MG63 (cell line): Measurements from ENCODE around the gene CD40. TPM values are rescaled to one million over a fixed set of nuclear protein-coding genes. Genes with fewer than 3 reads are reported as not detected.
A peak's percentile ranks its signal among the peaks of the same experiment; 100 is the strongest.
"Not testable (repeated sequence)": the region's sequence is repeated elsewhere in the genome, so short reads cannot be mapped to it uniquely, and the experiment has no call there.

ENCODE experiments used
- DNase-seq: peaks from one replicate; pipeline ENCODE4 v3.0.0-alpha.2; 2020
- H3K27me3 ChIP-seq: fragments of 250-450 bp; sonication (Bioruptor Pico); 2 replicates; pipeline ENCODE4 v1.5.1; 2020; ENCODE audit warnings: mild to moderate bottlenecking, moderate library complexity
- H3K36me3 ChIP-seq: fragments of 250-450 bp; sonication (Bioruptor Pico); 2 replicates; pipeline ENCODE4 v1.5.1; 2020; ENCODE audit warnings: mild to moderate bottlenecking, moderate library complexity
- H3K4me3 ChIP-seq: fragments of 250-450 bp; sonication (Bioruptor Pico); 2 replicates; pipeline ENCODE4 v1.5.1; 2020; ENCODE audit warnings: mild to moderate bottlenecking, moderate library complexity
- H3K9me3 ChIP-seq: fragments of 250-450 bp; sonication (Bioruptor Pico); 2 replicates; pipeline ENCODE4 v1.5.1; 2020; ENCODE audit warnings: mild to moderate bottlenecking, moderate library complexity
- total RNA-seq: library from RNA; depleted of rRNA; stranded (reverse); fragments of >200 nt; shearing (Covaris generic); gene quantifications from 2 replicates; pipeline ENCODE4 v1.2.3, GENCODE V29; 2014; ENCODE audit warnings: low replicate concordance

CD40 gene
- total RNA-seq, 1 experiment from 2014 or later = not detected

DNA sequence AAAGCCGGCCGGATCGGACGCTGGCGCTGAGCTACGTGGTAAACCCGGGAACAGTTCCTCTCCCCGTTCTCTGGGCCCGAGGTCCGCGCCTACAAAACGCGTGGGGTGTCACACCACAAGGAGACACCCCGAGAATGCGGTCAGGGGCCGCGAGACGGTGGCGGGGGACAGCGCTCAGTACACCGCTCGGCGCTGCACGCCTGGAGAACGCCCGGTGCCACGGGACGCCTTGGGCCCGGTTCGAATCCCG lies 29.0 kb upstream of the CD40 start:
- H3K4me3 ChIP-seq = peak overlapping the region; percentile 96
- no peaks in the 10 kb centered on the region for H3K27me3 ChIP-seq
- no peaks in the 10 kb centered on the region for H3K9me3 ChIP-seq
- DNase-seq = no peak
- H3K36me3 ChIP-seq = peaks cover 6% of the 10 kb centered on the region; the same call in 1 of the 2 replicates

GRCh38 chr20:46089417-46090388 lies 28.4 kb upstream of the CD40 start, which contains the start of gene NCOA5:
TSS of gene NCOA5 (minus strand) at chr20:46089962. CDS start at chr20:46079424, 10,538 bp downstream.
- peak; percentile 99 for DNase-seq
- Histone ChIP-seq H3K9me3 (no peaks in the 10 kb centered on the region), H3K4me3 (peak within 1 kb of the TSS; percentile 96), H3K27me3 (no peaks in the 10 kb centered on the region), H3K36me3 (peaks cover 6% of the 10 kb centered on the region; the same call in 1 of the 2 replicates)

GRCh38 chr20:46091622-46092535 lies 26.2 kb upstream of the CD40 start:
- H3K36me3 ChIP-seq, DNase-seq, H3K4me3 ChIP-seq, H3K27me3 ChIP-seq, H3K9me3 ChIP-seq: not testable (repeated sequence)

GRCh38 chr20:46093531-46093930 lies 24.6 kb upstream of the CD40 start:
- H3K4me3 ChIP-seq = no peak overlapping the region
- no peak for DNase-seq
- no peaks in the 10 kb centered on the region for H3K9me3 ChIP-seq
- peaks cover 8% of the 10 kb centered on the region for H3K27me3 ChIP-seq
- peaks cover 2% of the 10 kb centered on the region; the same call in 1 of the 2 replicates for H3K36me3 ChIP-seq

GRCh38 chr20:46099491-46100287 lies 18.4 kb upstream of the CD40 start:
- Histone ChIP-seq H3K9me3 (peaks cover 10% of the 10 kb centered on the region), H3K4me3 (no peak overlapping the region), H3K27me3 (peaks cover 45% of the 10 kb centered on the region), H3K36me3 (no peaks in the 10 kb centered on the region)
- DNase-seq = no peak

DNA sequence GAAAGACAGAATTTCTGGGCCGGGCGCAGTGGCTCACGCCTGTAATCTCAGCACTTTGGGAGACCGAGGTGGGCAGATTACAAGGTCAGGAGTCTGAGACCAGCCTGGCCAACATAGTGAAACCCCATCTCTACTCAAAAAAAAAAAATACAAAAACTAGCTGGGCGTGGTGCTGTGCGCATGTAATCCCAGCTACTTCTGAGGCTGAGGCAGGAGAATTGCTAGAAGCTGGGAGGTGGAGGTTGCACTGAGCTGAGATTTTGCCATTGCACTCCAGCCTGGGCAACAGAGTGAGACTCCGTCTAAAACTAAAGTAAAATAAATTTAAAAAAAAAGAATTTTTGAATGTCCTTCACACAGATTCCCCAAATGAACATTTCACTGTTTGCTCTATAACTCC lies 17.7 kb upstream of the CD40 start:
- H3K36me3 ChIP-seq, H3K9me3 ChIP-seq, DNase-seq, H3K4me3 ChIP-seq: not testable (repeated sequence)
- peaks cover 46% of the 10 kb centered on the region for H3K27me3 ChIP-seq

- Histone ChIP-seq H3K4me3 (no peak overlapping the region), H3K36me3 (no peaks in the 10 kb centered on the region), H3K27me3 (peaks cover 45% of the 10 kb centered on the region), H3K9me3 (peaks cover 10% of the 10 kb centered on the region)
- no peak for DNase-seq
Measured at GRCh38 chr20:46100988-46101387, 17.1 kb upstream of the CD40 start.

DNA sequence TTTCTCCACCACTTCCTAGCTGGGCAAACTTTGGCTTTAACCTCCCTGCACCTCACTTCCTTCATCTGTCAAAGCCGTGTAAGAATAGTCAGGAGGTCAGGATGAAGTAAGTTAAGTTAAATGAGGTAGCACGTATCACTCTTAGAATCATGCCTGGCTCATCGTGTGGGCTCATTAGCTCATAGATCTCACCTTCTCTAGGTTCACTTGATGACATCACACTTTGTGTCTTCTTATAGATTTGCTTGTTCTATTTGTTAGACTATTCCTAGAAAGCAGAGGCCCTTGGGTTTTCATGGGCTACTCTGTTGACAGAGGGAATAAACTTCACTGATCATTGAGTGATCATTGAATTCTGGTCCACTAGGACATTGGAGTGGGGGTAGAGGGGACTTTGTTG lies 16.2 kb upstream of the CD40 start:
- Histone ChIP-seq H3K9me3 (peaks cover 10% of the 10 kb centered on the region), H3K36me3 (no peaks in the 10 kb centered on the region), H3K27me3 (peaks cover 52% of the 10 kb centered on the region), H3K4me3 (no peak overlapping the region)
- DNase-seq = no peak

- Histone ChIP-seq H3K27me3 (peaks cover 58% of the 10 kb centered on the region), H3K36me3 (no peaks in the 10 kb centered on the region), H3K9me3 (peaks cover 10% of the 10 kb centered on the region), H3K4me3 (no peak overlapping the region)
- no peak for DNase-seq
Measured at GRCh38 chr20:46102940-46103339, 15.2 kb upstream of the CD40 start.

GRCh38 chr20:46104262-46104661 lies 13.9 kb upstream of the CD40 start:
- DNase-seq = no peak
- H3K36me3 ChIP-seq = no peaks in the 10 kb centered on the region
- no peak overlapping the region for H3K4me3 ChIP-seq
- H3K27me3 ChIP-seq = peaks cover 64% of the 10 kb centered on the region
- peaks cover 10% of the 10 kb centered on the region for H3K9me3 ChIP-seq

DNA sequence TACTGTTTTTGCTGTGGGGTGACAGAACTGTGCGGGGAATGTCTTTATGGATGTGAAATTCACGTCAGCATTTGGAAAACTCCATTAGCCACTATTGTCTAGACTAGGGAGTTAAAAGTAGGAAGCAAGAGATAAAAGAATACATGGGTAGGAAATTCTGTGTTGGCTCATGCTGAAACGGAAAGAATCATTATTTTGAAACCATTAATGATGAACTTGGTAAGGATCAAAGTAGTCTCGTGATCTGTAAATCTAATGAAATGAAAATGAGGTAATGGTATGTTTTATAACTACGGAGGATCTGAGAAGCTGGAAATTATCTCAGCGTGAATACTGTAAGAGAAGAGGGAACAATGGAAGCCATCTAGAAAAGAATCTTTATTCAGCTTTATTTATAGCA lies 11.1 kb upstream of the CD40 start:
- no peak for DNase-seq

GRCh38 chr20:46108435-46108841 lies 9.7 kb upstream of the CD40 start:
- H3K36me3 ChIP-seq = no peaks in the 10 kb centered on the region
- no peak for DNase-seq
- peaks cover 4% of the 10 kb centered on the region; the same call in 1 of the 2 replicates for H3K9me3 ChIP-seq
- peaks cover 49% of the 10 kb centered on the region for H3K27me3 ChIP-seq
- no peak overlapping the region for H3K4me3 ChIP-seq

More for the DNA sequence above, 11.1 kb upstream of the CD40 start:
- Histone ChIP-seq H3K9me3 (peaks cover 10% of the 10 kb centered on the region), H3K27me3 (peaks cover 60% of the 10 kb centered on the region), H3K36me3 (no peaks in the 10 kb centered on the region), H3K4me3 (no peak overlapping the region)

- H3K36me3 ChIP-seq = no peaks in the 10 kb centered on the region
- peaks cover 48% of the 10 kb centered on the region for H3K27me3 ChIP-seq
- peaks cover 4% of the 10 kb centered on the region; the same call in 1 of the 2 replicates for H3K9me3 ChIP-seq
- H3K4me3 ChIP-seq = no peak overlapping the region
- no peak for DNase-seq
Measured at GRCh38 chr20:46108976-46109375, 9.1 kb upstream of the CD40 start.

GRCh38 chr20:46111028-46111835 lies 6.9 kb upstream of the CD40 start:
- H3K27me3 ChIP-seq = peaks cover 37% of the 10 kb centered on the region
- H3K4me3 ChIP-seq = no peak overlapping the region

GRCh38 chr20:46111836-46112212 lies 6.3 kb upstream of the CD40 start:
- no peak overlapping the region for H3K4me3 ChIP-seq
- peaks cover 35% of the 10 kb centered on the region for H3K27me3 ChIP-seq
- DNase-seq = no peak
- H3K36me3 ChIP-seq = no peaks in the 10 kb centered on the region
- H3K9me3 ChIP-seq = no peaks in the 10 kb centered on the region

More at GRCh38 chr20:46111028-46111835, 6.9 kb upstream of the CD40 start:
- no peaks in the 10 kb centered on the region for H3K9me3 ChIP-seq
- no peaks in the 10 kb centered on the region for H3K36me3 ChIP-seq
- DNase-seq = peak; percentile 26
